Measurements from ENCODE around the gene EFCAB12. TPM values are rescaled to one million over a fixed set of nuclear protein-coding genes. Genes with fewer than 3 reads are reported as not detected.
A peak's percentile ranks its signal among the peaks of the same experiment; 100 is the strongest.

EFCAB12 gene
- total RNA-seq, 8 experiments from 2014 or later = 0.27 to 3.8 (median 0.55) TPM

- Histone ChIP-seq H3K27ac (no peak overlapping the region), H3K4me3 (no peak overlapping the region), H3K4me1 (replicated peaks in 1 of 2) (no peaks in the 10 kb centered on the region)
- WGBS, 10 experiments = 42 to 100% (median 100%) methylated on average over 1 to 3 of the region's 3 CpGs; no CpG with 5 or more reads in 3 of the 10 experiments
- in situ Hi-C loops (cut with MboI; ENCODE audit: low pct_unique_long_range_greater_than_20kb in 2 of 9, low sequenced_read_pairs in 9 of 9, unreplicated experiment in 9 of 9) = loop anchor here in 1 of 9 experiments (25.0 kb wide), 1 partner anchor 350 kb away; no protein-coding TSS in a partner anchor
- peak in 1 of 8 experiments; percentile 31 for ATAC-seq (replicated peaks in 6 of 8)
Observed at GRCh38 chr3:129462361-129462968, 34.0 kb upstream of the EFCAB12 start.

DNA sequence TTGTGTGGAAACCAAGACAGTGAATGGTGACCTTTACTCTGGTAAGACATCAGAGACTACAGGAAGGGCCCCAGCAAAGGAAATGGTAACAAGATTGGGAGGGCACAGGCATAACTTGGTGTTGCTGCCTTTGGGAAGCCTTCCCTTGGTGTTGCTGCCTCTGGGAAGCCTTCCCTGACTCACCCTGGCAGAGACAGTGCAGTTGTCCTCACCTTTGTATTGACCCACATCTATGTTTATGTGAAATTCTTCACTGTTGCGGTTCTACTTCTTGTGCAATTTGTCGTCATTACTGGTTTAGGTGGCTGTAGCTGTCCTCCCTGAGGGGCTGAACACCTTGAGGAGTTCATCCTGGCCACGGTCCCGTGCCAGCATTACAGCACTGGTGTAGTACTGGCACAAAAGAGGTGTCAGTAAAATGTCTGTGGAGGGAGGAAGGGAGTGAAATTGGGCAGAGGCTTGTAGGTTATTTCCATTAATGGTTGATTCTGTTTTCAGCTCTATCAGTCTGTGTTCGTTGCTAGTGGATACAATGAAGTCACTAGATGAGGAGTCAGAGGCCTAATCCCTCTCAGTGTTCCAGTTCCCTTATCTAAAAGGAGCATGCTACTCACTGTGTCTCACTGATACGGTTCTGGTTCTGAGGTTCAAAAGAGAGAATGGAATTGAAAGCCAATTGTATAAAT, 33.2 kb upstream of the EFCAB12 start:
- Histone ChIP-seq H3K4me1 (replicated peaks in 1 of 2) (no peaks in the 10 kb centered on the region), H3K27ac (no peak overlapping the region), H3K4me3 (no peak overlapping the region)
- in situ Hi-C loops (cut with MboI; ENCODE audit: low pct_unique_long_range_greater_than_20kb in 2 of 9, low sequenced_read_pairs in 9 of 9, unreplicated experiment in 9 of 9) = loop anchor here in 1 of 9 experiments (25.0 kb wide), 1 partner anchor 351 kb away; no protein-coding TSS in a partner anchor
- WGBS, 10 experiments = 44 to 98% (median 78%) methylated on average over 2 to 5 of the region's 6 CpGs; no CpG with 5 or more reads in 2 of the 10 experiments
- ATAC-seq (replicated peaks in 6 of 8) = no peak

DNA sequence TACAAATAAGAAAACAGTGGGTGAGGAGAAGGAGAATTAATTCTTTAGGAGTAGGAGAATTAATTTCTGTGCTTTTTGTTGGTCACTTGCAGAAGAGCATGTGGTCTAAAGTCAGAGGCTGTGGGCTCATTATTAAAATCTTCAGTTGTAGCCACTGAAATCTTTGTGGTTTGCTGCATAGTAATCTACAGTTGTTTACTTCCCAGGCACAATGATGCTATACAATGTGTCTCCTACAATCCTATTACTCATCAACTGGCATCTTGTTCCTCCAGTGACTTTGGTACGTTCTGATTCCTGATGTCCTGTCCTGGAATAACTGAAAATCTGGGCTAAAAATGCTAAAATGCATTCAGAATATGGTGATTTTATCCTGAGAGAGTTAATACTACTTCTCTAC, 32.6 kb upstream of the EFCAB12 start:
- Histone ChIP-seq H3K4me1 (replicated peaks in 1 of 2) (no peaks in the 10 kb centered on the region), H3K4me3 (no peak overlapping the region), H3K27ac (no peak overlapping the region)
- ATAC-seq (replicated peaks in 6 of 8) = no peak
- in situ Hi-C loops (cut with MboI; ENCODE audit: low pct_unique_long_range_greater_than_20kb in 2 of 9, low sequenced_read_pairs in 9 of 9, unreplicated experiment in 9 of 9) = loop anchor here in 1 of 9 experiments (25.0 kb wide), 1 partner anchor 351 kb away; no protein-coding TSS in a partner anchor
- WGBS, 10 experiments = 82 to 100% (median 100%) methylated on average over 1 of the region's 1 CpG; no CpG with 5 or more reads in 7 of the 10 experiments

DNA sequence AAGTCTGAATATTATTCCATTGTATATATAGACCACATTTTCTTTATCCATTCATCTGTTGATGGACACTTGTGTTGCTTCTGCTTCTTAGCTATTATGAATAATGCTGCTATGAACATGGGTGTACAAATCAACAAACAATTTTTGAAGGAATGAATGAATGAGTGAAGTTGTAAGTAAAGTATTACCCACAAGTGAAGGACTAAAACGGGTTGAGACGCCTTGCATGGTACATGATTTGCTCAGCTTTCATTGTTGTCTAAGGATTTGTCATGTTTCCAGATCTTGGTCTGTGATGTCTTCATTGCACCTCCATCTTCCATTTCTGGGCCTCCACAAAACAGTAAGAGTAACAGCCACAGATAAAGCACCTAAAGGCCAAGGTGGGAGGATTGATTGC, 32.1 kb upstream of the EFCAB12 start:
- H3K4me3 ChIP-seq = no peak overlapping the region
- in situ Hi-C loops (cut with MboI; ENCODE audit: low pct_unique_long_range_greater_than_20kb in 2 of 9, low sequenced_read_pairs in 9 of 9, unreplicated experiment in 9 of 9) = loop anchor here in 1 of 9 experiments (25.0 kb wide), 1 partner anchor 352 kb away; no protein-coding TSS in a partner anchor
- H3K4me1 ChIP-seq (replicated peaks in 1 of 2) = no peaks in the 10 kb centered on the region
- WGBS, 10 experiments = 50 to 100% (median 82%) methylated on average over 2 of the region's 2 CpGs; no CpG with 5 or more reads in 2 of the 10 experiments
- no peak overlapping the region for H3K27ac ChIP-seq
- ATAC-seq (replicated peaks in 6 of 8) = no peak

DNA sequence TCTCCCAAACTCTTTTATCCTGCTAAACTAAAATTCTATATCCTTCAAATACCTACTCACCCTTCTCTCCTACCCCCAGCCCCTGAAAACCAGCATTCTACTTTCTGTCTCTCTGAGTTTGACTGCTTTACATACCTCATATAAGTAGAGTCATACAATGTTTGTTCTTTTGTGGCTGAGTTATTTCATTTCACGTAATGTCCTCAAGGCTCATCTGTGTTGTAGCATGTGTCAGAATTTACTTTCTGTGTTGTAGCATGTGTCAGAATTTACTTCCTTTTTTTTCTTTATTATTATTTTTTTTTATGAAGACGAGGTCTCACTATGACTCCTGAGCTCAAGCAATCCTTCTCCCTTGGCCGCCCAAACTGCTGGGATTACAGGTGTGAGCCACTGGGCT, 31.7 kb upstream of the EFCAB12 start:
- ATAC-seq (replicated peaks in 6 of 8) = no peak
- WGBS, 10 experiments = 80 to 100% (median 94%) methylated on average over 1 to 3 of the region's 3 CpGs; no CpG with 5 or more reads in 1 of the 10 experiments
- Histone ChIP-seq H3K27ac (no peak overlapping the region), H3K4me1 (replicated peaks in 1 of 2) (no peaks in the 10 kb centered on the region), H3K4me3 (no peak overlapping the region)
- in situ Hi-C loops (cut with MboI; ENCODE audit: low pct_unique_long_range_greater_than_20kb in 2 of 9, low sequenced_read_pairs in 9 of 9, unreplicated experiment in 9 of 9) = loop anchor here in 1 of 9 experiments (25.0 kb wide), 1 partner anchor 352 kb away; no protein-coding TSS in a partner anchor

GRCh38 chr3:129453732-129454131, 25.3 kb upstream of the EFCAB12 start:
- peak in 1 of 8 experiments; percentile 11 for ATAC-seq (replicated peaks in 6 of 8)
- WGBS, 10 experiments = 60 to 100% (median 89%) methylated on average over 1 of the region's 1 CpG; no CpG with 5 or more reads in 5 of the 10 experiments
- Histone ChIP-seq H3K4me3 (no peak overlapping the region), H3K27ac (no peak overlapping the region), H3K4me1 (replicated peaks in 1 of 2) (peaks cover 8 to 10% of the 10 kb centered on the region in 2 donors)
- in situ Hi-C loops (cut with MboI; ENCODE audit: low pct_unique_long_range_greater_than_20kb in 2 of 9, low sequenced_read_pairs in 9 of 9, unreplicated experiment in 9 of 9) = loop anchor here in 1 of 9 experiments (25.0 kb wide), 1 partner anchor 359 kb away; no protein-coding TSS in a partner anchor

- peak in 5 of 8 experiments; percentile 25 to 79 (median 42) for ATAC-seq (replicated peaks in 6 of 8)
Observed at GRCh38 chr3:129449279-129450115, 21.1 kb upstream of the EFCAB12 start.

DNA sequence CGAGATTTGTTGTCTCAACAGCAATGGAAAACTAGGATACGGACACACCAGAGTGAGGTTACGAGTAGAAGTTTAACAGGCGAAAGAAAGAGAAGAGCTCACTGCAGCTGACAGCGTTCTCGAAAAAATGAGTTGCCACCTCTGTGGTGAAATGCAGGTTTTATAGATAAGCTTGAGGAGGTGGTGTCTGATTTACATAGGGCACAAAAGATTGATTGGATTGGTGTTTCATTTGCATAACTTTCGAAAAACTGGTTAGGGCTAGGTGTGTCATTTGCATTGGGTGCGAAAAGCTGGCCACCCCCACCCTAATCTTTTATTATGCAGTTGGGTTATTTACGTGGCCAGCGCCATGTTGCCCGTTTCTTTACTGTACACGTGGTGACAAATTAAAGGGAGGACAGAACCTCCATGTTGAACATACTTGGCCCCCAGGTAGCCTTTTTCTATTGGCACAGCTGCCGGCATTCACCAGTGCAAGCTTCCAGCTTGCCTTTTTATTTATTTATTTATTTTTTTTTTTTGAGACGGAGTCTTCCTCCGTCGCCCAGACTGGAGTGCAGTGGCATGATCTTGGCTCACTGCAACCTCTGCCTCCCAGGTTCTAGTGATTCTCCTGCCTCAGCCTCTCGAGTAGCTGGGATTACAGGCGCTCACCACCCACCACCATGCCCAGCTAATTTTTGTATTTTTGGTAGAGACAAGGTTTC, 19.9 kb upstream of the EFCAB12 start:
- peaks cover 8 to 13% of the 10 kb centered on the region in 2 donors for H3K4me1 ChIP-seq (replicated peaks in 1 of 2)
- in situ Hi-C loops (cut with MboI; ENCODE audit: low pct_unique_long_range_greater_than_20kb in 2 of 9, low sequenced_read_pairs in 9 of 9, unreplicated experiment in 9 of 9) = no loop called here
- no peak overlapping the region for H3K4me3 ChIP-seq
- ATAC-seq (replicated peaks in 6 of 8) = peak in 2 of 8 experiments; percentile 36 to 47
- no peak overlapping the region for H3K27ac ChIP-seq
- WGBS, 10 experiments = 65 to 95% (median 77%) methylated on average over 7 to 14 of the region's 18 CpGs

More at GRCh38 chr3:129449279-129450115, 21.1 kb upstream of the EFCAB12 start:
- H3K4me1 ChIP-seq (replicated peaks in 1 of 2) = peaks cover 8 to 13% of the 10 kb centered on the region in 2 donors
- no peak overlapping the region for H3K4me3 ChIP-seq
- WGBS, 10 experiments = 0 to 94% (median 49%) methylated on average over 1 to 5 of the region's 5 CpGs
- no peak overlapping the region for H3K27ac ChIP-seq
- in situ Hi-C loops (cut with MboI; ENCODE audit: low pct_unique_long_range_greater_than_20kb in 2 of 9, low sequenced_read_pairs in 9 of 9, unreplicated experiment in 9 of 9) = loop anchor here in 1 of 9 experiments (25.0 kb wide), 1 partner anchor 363 kb away; no protein-coding TSS in a partner anchor

- WGBS, 10 experiments = 44 to 83% (median 82%) methylated on average over 1 of the region's 1 CpG; no CpG with 5 or more reads in 6 of the 10 experiments
- no peak for ATAC-seq (replicated peaks in 6 of 8)
Observed at GRCh38 chr3:129446926-129447325, 18.5 kb upstream of the EFCAB12 start.

GRCh38 chr3:129445471-129445870, 17.0 kb upstream of the EFCAB12 start:
- Histone ChIP-seq H3K4me3 (no peak overlapping the region), H3K27ac (no peak overlapping the region), H3K4me1 (replicated peaks in 1 of 2) (peaks cover 18 to 27% of the 10 kb centered on the region in 2 donors)
- no peak for ATAC-seq (replicated peaks in 6 of 8)
- in situ Hi-C loops (cut with MboI; ENCODE audit: low pct_unique_long_range_greater_than_20kb in 2 of 9, low sequenced_read_pairs in 9 of 9, unreplicated experiment in 9 of 9) = no loop called here
- WGBS, 10 experiments = 90 to 100% (median 100%) methylated on average over 1 to 3 of the region's 3 CpGs; no CpG with 5 or more reads in 3 of the 10 experiments

More at GRCh38 chr3:129446926-129447325, 18.5 kb upstream of the EFCAB12 start:
- Histone ChIP-seq H3K4me1 (replicated peaks in 1 of 2) (peaks cover 16 to 17% of the 10 kb centered on the region in 2 donors), H3K4me3 (no peak overlapping the region), H3K27ac (no peak overlapping the region)
- in situ Hi-C loops (cut with MboI; ENCODE audit: low pct_unique_long_range_greater_than_20kb in 2 of 9, low sequenced_read_pairs in 9 of 9, unreplicated experiment in 9 of 9) = no loop called here

GRCh38 chr3:129442947-129443346, 14.5 kb upstream of the EFCAB12 start:
- no peak overlapping the region for H3K4me3 ChIP-seq
- no peak overlapping the region for H3K27ac ChIP-seq
- peaks cover 8 to 24% of the 10 kb centered on the region in 2 donors for H3K4me1 ChIP-seq (replicated peaks in 1 of 2)
- in situ Hi-C loops (cut with MboI; ENCODE audit: low pct_unique_long_range_greater_than_20kb in 2 of 9, low sequenced_read_pairs in 9 of 9, unreplicated experiment in 9 of 9) = no loop called here
- ATAC-seq (replicated peaks in 6 of 8) = no peak

- in situ Hi-C loops (cut with MboI; ENCODE audit: low pct_unique_long_range_greater_than_20kb in 2 of 9, low sequenced_read_pairs in 9 of 9, unreplicated experiment in 9 of 9) = no loop called here
- Histone ChIP-seq H3K4me1 (replicated peaks in 1 of 2) (peaks cover 8 to 24% of the 10 kb centered on the region in 2 donors), H3K27ac (no peak overlapping the region), H3K4me3 (no peak overlapping the region)
- no peak for ATAC-seq (replicated peaks in 6 of 8)
- 19 to 80% (median 42%) methylated on average over 1 to 2 of the region's 2 CpGs; no CpG with 5 or more reads in 1 of the 10 experiments for WGBS, 10 experiments
Observed at GRCh38 chr3:129442486-129442885, 14.1 kb upstream of the EFCAB12 start.
